IPS-18c (cell line): ENCODE results near the gene WDR17.

Source experiments
- H3K4me3 ChIP-seq: 2 replicates; pipeline ENCODE4 v1.7.0; 2013; ENCODE audit warnings: low read depth, mild to moderate bottlenecking, low read length, moderate library complexity; ENCODE audit not compliant: insufficient read depth
- H3K9me3 ChIP-seq: one replicate; pipeline ENCODE4 v1.6.1; 2013; ENCODE audit warnings: mild to moderate bottlenecking, low read length, moderate library complexity; ENCODE audit not compliant: control insufficient read depth, insufficient read depth

WDR17 gene

DNA sequence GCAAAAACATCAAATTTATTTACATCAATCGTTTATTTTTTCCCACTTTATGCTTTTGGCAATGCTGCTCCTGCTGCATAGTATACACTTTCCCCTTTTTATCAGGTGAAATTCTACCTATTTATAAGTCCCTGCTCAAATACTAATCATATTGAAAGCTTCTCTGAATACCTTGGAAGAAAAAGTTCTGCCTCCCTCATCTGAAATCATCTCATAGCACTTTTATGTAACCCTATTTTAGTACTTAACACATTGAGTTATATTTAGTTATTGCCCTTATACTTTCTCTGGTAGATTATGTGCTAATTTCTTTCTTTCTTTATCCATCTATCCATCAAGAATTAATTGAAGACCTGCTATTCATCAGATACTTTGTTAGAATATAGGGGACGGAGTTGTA, 1.1 kb upstream of the WDR17 start:
- Histone ChIP-seq H3K4me3 (no peak overlapping the region), H3K9me3 (no peaks in the 10 kb centered on the region)

DNA sequence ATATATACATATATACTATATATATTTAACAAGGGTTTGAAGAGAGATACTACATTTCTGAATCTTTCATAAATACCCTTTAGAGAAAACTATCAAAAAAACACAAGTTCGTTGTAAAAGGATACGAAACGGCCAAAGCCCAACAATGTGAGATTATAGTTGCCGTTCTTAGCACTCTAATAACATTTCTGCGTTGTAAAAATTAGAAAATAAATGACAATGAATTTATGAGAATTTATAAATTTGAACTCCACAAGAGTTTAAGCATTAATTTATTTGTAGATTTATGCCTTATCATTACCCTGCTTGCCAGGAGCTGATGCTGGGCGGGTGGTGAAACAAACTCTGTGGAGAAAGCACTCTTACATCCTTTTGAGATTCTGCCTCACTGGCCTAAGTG, 1.1 kb downstream of the WDR17 start:
- Histone ChIP-seq H3K4me3 (no peak overlapping the region), H3K9me3 (no peaks in the 10 kb centered on the region)

DNA sequence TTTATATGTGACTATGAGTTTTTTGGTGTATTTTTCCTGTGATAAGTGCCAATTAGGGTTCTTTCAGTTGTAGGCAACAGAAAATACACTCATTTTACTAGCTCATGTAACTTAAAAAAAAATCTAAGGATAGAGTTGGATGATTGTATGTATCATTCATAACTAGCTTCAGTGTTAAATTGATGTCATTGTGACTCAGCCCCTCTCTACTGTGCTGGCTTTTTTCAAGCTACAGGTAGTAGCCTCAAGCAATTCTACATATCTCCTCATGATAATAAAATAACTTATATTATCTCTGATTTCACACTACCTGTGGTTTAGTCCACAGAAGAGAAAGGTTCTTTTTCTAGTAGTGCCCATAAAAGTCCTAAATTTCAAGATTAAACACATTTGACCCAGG, 11.9 kb downstream of the WDR17 start:
- Histone ChIP-seq H3K9me3 (no peaks in the 10 kb centered on the region), H3K4me3 (no peak overlapping the region)

DNA sequence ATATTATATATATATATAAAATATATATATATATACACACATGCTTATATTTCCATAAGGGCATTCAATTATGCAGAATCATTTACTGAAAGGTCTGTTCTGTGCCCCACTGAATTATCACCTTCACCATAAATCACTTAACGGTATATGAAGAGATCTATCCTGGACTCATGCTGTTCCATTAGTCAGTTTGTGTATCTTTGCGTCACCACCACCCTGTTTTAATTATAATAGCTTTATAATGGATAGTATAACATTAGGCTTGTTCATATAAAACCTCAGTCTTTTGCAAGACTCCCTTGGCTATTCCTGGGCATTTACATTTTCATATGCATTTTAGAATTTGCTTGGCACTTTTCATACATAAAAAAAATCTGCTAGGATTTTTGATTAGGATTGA, 19.1 kb downstream of the WDR17 start:
- Histone ChIP-seq H3K9me3 (no peaks in the 10 kb centered on the region), H3K4me3 (no peak overlapping the region)

DNA sequence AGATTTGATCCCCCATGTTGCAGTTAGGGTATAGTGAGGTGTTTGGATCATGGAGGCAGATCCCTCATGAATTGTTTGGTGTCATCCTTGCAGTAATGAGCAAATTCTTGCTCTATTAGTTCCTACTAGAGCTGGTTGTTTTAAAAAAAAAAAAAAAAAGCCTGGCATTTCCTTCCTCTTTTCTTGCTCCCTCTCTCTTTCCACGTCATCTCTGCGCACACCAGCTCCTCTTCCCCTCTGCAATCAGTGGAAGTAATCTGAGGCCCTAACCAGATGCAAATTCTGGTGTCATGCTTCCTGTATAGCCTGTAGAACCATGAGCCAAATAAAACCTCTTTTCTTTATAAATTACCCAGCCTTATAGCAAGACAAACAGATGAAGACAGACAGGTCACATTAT, 24.5 kb downstream of the WDR17 start:
- Histone ChIP-seq H3K4me3 (no peak overlapping the region), H3K9me3 (peaks cover 4% of the 10 kb centered on the region)

DNA sequence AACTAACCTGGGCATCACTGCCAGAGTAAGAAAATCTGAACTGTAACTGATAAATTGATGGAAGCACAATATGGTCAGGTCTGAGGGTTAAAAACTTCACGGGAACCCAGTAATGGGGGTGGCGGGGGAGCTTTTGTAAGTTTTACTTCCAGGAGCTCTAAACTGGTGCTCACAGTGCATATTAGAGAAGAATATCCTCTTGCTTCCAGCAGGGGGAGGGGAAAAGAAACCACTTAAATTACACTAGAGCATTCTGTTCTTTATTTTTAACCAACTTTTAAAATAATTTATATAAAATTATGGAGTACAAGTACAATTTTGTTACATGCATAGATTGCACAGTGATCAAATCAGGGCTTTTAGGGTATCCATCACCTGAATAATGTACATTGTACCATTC, 33.7 kb downstream of the WDR17 start:
- H3K9me3 ChIP-seq: no peaks in the 10 kb centered on the region
- no peak overlapping the region for H3K4me3 ChIP-seq

DNA sequence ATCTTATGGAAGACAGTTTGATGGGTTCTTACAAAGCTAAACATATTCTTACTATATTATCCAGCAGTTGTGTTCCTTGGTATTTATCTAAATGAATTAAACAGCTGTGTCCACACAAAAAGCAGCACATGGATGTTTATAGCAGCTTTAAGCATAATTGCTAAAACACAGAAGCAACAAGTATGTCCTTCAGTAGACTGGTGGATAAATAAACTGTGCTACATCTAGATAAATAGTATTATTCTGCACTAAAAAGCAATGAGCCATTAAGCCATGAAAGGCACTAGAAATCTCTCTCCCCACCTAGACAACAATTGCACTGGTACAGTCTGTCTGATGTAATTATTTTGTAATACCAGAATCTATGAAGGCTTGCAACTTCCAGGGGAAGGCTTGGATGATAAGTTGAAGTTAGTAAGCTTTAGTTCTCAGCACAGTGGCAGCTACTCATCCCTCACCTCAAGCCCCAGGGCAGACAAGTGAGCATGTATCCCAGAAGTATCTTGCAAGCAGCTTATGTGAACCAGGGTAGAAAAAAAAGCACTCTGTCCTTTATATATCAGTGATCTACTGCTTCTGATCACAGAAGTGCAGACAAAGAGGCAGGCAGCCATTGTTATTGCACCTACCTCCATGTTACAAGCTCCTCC, 36.9 kb downstream of the WDR17 start:
- no peaks in the 10 kb centered on the region for H3K9me3 ChIP-seq
- no peak overlapping the region for H3K4me3 ChIP-seq

DNA sequence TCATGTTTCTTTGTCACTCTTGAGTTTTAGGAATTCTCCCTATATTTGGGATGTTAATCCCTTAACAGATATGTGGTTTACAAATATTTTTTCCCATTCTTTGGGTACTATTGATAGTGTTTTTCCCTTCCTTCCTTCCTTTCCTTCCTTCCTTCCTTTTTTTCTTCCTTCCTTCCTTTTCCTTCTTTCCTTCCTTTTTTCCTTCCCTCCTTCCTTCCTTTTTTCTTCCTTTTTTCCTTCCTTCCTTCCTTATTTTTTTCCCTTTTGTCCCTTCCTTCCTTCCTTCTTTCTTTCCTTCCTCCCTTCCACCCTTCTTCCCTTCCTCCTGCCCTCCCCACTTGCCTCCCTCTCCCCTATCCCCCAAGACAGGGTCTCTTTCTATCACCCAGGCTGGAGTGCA, 42.1 kb downstream of the WDR17 start:
- Histone ChIP-seq H3K4me3 (no peak overlapping the region), H3K9me3 (no peaks in the 10 kb centered on the region)

DNA sequence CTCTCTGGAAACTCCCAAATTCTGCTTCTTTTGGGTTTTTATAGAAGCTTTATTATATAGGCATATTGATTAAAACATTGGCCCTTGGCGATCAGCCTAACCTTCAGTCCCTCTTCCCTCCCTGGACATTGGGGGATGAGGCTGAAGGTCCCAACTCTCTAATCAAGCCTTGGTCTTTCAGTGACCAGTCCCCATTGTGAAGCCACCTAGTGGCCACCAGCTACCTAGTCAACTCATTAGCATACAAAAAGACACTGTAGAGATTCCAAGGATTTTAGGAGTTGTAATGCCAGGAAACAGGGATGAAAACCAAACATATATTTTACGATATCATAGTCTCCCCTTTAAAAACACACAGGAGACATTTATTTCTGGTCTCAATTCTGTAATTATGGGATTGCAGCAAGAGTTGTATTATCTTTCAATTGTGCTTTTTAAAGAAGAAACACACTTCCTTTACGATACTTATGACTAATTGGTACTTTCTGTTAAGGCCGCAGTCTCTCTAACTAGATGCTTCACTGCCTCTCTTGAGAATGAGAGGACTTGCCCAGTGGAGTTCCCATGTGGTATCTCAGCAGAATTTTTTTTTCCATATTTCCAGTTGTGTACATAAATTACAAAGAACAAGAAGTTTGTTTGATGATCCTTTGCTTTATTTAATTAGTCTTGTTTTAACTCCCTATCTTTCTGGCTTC, 58.2 kb downstream of the WDR17 start:
- H3K9me3 ChIP-seq: no peaks in the 10 kb centered on the region
- no peak overlapping the region for H3K4me3 ChIP-seq

DNA sequence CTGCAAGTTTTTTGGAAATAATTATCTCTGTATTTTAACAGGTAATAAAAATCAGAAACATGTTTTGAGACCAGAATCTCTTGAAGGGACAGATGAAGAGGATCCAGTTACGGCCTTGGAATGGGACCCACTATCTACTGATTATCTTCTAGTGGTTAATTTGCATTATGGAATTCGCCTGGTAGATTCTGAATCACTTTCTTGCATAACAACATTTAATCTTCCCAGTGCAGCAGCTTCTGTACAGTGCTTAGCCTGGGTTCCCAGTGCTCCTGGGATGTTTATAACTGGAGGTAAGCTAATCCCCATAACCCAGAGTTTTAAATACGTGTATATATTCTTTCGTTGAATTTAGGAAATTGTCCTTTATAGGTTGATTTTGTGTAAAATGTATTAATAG, 59.4 kb downstream of the WDR17 start:
- H3K9me3 ChIP-seq: no peaks in the 10 kb centered on the region
- no peak overlapping the region for H3K4me3 ChIP-seq

DNA sequence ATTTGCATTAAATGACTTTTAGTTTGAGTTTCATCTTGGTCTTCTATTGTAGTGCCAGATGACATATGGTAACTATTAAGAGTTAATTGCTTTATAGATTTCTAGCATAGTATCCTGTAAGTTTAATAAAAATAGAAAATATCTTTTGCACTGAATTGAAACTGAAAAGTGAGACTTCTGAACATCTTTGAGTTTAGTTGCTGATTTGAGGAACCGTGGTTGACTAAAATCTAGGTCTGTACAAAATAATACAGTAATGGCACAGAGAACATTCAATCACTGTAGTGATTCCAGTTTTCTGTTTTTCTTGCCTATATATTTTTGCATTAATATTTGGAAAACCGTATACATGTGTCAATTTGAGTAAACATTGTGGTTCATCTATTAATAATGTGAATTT, 69.0 kb downstream of the WDR17 start:
- no peaks in the 10 kb centered on the region for H3K9me3 ChIP-seq
- no peak overlapping the region for H3K4me3 ChIP-seq

DNA sequence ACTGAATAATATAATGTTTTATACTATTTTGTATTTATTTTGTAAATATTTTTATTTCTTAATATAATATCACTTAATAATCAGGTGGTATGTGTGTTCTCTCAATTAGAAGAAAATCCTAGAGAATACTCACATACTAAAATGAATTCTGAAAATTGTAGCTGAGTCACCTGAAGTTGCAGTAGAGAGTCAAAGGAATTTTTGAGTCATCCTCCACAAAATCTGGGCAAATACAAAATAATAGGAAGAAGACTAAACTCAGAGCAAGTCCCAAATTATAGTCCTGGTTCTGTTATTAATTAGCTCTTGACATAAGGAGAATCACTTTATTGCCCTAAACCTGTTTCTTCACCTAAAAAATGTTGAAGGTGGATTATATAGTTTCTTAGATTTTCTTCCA, 72.0 kb downstream of the WDR17 start:
- Histone ChIP-seq H3K9me3 (no peaks in the 10 kb centered on the region), H3K4me3 (no peak overlapping the region)

DNA sequence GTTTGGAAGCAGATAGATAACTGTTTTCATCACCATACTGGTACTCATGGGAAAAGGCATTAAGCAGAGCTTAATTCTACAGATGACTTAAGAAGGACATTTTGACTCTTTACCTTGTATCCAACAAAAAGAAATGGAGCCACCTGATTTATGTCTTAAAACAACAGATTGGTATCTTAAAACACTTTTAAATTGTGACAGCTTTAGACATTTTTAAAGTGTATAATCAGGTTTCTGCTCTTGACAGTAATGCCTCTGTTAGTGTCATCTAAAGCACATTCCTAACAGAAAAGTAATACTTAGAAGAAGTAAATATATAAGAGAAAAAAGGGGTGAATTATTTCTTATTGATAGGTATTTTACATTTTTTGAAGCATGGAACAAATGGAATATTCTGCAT, 73.9 kb downstream of the WDR17 start:
- Histone ChIP-seq H3K4me3 (no peak overlapping the region), H3K9me3 (no peaks in the 10 kb centered on the region)

DNA sequence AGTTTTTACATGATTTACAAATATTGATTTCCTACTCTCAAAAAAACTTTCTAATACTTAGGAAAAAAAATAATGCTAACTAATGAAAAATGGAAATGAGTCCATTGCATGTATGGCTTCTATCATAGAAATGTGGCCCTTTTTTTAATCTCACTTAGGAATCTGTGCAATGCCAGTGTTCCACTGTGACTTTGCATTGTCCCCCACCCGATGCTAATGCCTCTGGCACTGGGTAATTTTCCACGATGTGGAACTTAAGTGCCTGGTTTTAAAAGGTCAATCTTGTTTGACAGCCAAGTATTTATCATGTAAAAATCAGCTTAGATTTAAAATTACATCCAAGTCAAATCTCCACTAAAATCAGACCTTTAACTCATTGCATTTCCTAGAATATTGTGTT, 76.6 kb downstream of the WDR17 start:
- Histone ChIP-seq H3K9me3 (no peaks in the 10 kb centered on the region), H3K4me3 (no peak overlapping the region)

DNA sequence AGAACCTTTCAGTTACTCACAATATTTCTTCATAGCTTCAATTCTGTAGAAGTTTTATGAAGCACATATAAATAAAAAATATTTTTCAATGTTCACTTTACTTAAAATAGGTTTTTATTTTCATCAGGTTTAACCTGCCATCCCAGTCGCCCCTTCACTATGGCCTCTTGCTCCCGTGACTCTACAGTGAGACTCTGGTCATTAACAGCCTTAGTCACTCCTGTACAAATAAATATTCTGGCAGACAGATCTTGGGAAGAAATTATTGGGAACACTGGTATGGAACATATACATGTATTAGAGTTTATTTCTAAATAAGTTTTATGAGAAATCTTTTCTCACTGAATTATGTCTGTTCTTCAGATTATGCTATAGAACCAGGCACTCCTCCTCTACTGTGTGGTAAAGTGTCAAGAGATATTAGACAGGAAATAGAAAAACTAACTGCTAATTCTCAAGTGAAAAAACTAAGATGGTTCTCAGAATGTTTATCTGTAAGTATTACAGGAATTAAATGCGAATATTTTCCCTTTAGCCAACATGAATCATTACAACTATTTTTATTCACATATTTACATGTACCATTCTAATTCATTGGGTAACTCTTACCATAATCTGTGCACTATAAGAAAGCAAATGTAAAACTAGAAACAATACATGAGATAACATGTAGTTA, 84.2 kb downstream of the WDR17 start:
- Histone ChIP-seq H3K4me3 (no peak overlapping the region), H3K9me3 (no peaks in the 10 kb centered on the region)

DNA sequence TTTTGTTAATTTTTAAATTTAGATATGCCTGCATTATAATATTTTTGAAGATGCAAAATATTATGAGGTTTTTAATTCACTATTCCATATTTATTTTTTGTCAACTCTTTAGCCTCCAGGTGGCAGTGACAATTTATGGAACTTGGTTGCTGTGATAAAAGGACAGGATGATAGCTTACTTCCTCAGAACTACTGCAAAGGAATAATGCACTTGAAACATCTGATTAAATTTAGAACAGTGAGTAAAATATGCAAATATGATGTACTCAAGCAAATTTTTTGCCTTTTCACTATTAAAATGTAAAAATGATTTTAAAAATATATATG, 84.7 kb downstream of the WDR17 start:
- Histone ChIP-seq H3K9me3 (no peaks in the 10 kb centered on the region), H3K4me3 (no peak overlapping the region)

DNA sequence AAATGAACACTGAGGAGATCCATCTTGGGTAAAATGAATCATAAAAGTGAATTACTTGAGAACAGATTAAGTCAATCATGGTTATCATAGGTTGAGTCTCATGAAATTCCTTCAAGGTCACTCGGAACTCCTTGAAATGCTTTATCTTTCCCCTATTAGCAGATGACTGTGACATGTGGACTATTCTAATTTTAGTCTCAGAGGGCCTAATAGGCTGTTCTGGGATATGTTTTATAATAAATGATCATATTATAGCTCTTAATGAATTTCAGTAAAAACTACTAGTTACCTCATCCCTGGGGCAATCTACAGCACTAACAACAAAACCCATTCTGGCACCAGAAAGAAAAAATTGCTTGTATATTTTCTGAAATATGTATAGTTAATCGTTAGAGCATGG, 85.1 kb downstream of the WDR17 start:
- H3K4me3 ChIP-seq: no peak overlapping the region
- H3K9me3 ChIP-seq: no peaks in the 10 kb centered on the region

DNA sequence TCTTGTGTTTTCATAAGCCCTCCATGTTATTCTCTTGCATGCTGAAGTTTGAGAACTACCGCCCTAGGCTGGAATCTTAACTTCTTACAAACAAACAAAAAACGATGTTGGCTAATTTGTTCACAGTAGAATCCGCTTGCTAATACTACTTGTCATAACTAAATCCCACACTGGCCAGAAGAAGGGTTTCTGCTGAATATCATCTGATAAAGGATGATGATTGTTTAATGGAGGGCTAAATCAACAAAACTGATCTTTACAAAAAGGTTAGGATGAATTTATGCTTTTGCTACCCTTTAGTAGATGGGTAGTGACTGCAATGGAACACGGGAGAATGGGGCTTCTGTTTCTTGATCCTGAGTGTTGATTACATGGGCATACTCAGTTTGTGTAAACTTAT, 87.5 kb downstream of the WDR17 start:
- Histone ChIP-seq H3K9me3 (no peaks in the 10 kb centered on the region), H3K4me3 (no peak overlapping the region)

DNA sequence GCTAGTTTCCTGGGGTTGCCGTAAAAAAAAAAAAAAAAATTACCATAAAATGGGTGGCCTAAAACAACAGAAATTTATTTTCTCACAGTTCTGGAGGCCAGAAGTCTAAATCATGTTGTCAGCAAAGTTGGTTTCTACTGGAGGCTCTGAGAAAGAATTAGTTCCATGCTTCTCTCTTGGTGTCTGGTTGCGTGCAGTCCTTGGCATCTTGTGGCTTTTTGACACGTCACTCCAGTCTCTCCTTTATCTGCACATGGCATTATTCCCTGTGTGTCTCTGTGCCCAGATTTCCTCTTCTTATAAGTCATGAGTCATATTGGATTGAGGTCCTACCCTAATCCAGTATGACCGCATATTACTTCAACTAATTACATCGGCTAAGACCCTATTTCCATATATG, 91.0 kb downstream of the WDR17 start:
- Histone ChIP-seq H3K4me3 (no peak overlapping the region), H3K9me3 (no peaks in the 10 kb centered on the region)
